ENCODE results near the gene ALDH4A1. TPM values are rescaled to one million over a fixed set of nuclear protein-coding genes. Genes with fewer than 3 reads are reported as not detected.

The ALDH4A1 gene
- total RNA-seq, 3 donors from 2014 or later, result 15.7 to 81.0 (median 23.7) TPM

GRCh38 chr1:18917071-18917799 lies 14.9 kb upstream of the ALDH4A1 start:
- no peak for DNase-seq (ENCODE audit: low spot score in 2 of 2)
- TF ChIP-seq POLR2A (IDR thresholded peaks at IDR 0.05), result no peak
- TF ChIP-seq CTCF (IDR thresholded peaks at IDR 0.05), result no peak
- TF ChIP-seq POLR2AphosphoS5 (IDR thresholded peaks at IDR 0.05), result no peak
- intact Hi-C loops (cut with DNase I; ENCODE audit: low total_unique reads), result no loop called here
- H3K9me3 ChIP-seq, result no peaks in the 10 kb centered on the region
- H3K4me1 ChIP-seq, result peaks cover 0 to 9% of the 10 kb centered on the region in 2 donors
- H3K36me3 ChIP-seq, result no peaks in the 10 kb centered on the region
- no peak overlapping the region for H3K4me3 ChIP-seq
- no peaks in the 10 kb centered on the region for H3K27me3 ChIP-seq
- H3K27ac ChIP-seq, result peak overlapping the region in 1 of 2 donors; percentile 12

- no peak for DNase-seq (ENCODE audit: low spot score in 2 of 2)
- Histone ChIP-seq H3K27me3 (no peaks in the 10 kb centered on the region), H3K27ac (peak overlapping the region in 1 of 2 donors; percentile 26), H3K36me3 (no peaks in the 10 kb centered on the region), H3K9me3 (no peaks in the 10 kb centered on the region), H3K4me3 (no peak overlapping the region), H3K4me1 (peaks cover 0 to 5% of the 10 kb centered on the region in 2 donors)
- TF ChIP-seq POLR2AphosphoS5 (IDR thresholded peaks at IDR 0.05) (no peak), POLR2A (IDR thresholded peaks at IDR 0.05) (no peak), CTCF (IDR thresholded peaks at IDR 0.05) (no peak)
- intact Hi-C loops (cut with DNase I; ENCODE audit: low total_unique reads), result no loop called here
Observed at GRCh38 chr1:18915341-18915740, 13.0 kb upstream of the ALDH4A1 start.

GRCh38 chr1:18913065-18913835 lies 10.9 kb upstream of the ALDH4A1 start:
- no peaks in the 10 kb centered on the region for H3K27me3 ChIP-seq
- TF ChIP-seq CTCF (IDR thresholded peaks at IDR 0.05) (peak; percentile 92 to 96 (median 93)), POLR2A (IDR thresholded peaks at IDR 0.05) (no peak), POLR2AphosphoS5 (IDR thresholded peaks at IDR 0.05) (no peak)
- intact Hi-C loops (cut with DNase I; ENCODE audit: low total_unique reads), result no loop called here
- no peaks in the 10 kb centered on the region for H3K36me3 ChIP-seq
- peaks cover 0 to 5% of the 10 kb centered on the region in 2 donors for H3K4me1 ChIP-seq
- no peaks in the 10 kb centered on the region for H3K9me3 ChIP-seq
- H3K4me3 ChIP-seq, result peak overlapping the region in 1 of 3 donors; percentile 10
- H3K27ac ChIP-seq, result peak overlapping the region; percentile 33 to 45
- peak; percentile 69 to 85 for DNase-seq (ENCODE audit: low spot score in 2 of 2)

GRCh38 chr1:18912550-18912949 lies 10.2 kb upstream of the ALDH4A1 start:
- H3K4me3 ChIP-seq, result no peak overlapping the region
- TF ChIP-seq POLR2AphosphoS5 (IDR thresholded peaks at IDR 0.05) (no peak), CTCF (IDR thresholded peaks at IDR 0.05) (no peak), POLR2A (IDR thresholded peaks at IDR 0.05) (no peak)
- no peaks in the 10 kb centered on the region for H3K27me3 ChIP-seq
- DNase-seq (ENCODE audit: low spot score in 2 of 2), result no peak
- H3K9me3 ChIP-seq, result no peaks in the 10 kb centered on the region
- H3K4me1 ChIP-seq, result peaks cover 0 to 8% of the 10 kb centered on the region in 2 donors
- peak overlapping the region; percentile 33 to 45 for H3K27ac ChIP-seq
- no peaks in the 10 kb centered on the region for H3K36me3 ChIP-seq
- intact Hi-C loops (cut with DNase I; ENCODE audit: low total_unique reads), result no loop called here
